IPS-18c (cell line): ENCODE results near the gene GSN.

Source experiments
- H3K4me3 ChIP-seq: 2 replicates; pipeline ENCODE4 v1.7.0; 2013; ENCODE audit warnings: low read depth, mild to moderate bottlenecking, low read length, moderate library complexity; ENCODE audit not compliant: insufficient read depth
- H3K9me3 ChIP-seq: one replicate; pipeline ENCODE4 v1.6.1; 2013; ENCODE audit warnings: mild to moderate bottlenecking, low read length, moderate library complexity; ENCODE audit not compliant: control insufficient read depth, insufficient read depth

GSN gene

DNA sequence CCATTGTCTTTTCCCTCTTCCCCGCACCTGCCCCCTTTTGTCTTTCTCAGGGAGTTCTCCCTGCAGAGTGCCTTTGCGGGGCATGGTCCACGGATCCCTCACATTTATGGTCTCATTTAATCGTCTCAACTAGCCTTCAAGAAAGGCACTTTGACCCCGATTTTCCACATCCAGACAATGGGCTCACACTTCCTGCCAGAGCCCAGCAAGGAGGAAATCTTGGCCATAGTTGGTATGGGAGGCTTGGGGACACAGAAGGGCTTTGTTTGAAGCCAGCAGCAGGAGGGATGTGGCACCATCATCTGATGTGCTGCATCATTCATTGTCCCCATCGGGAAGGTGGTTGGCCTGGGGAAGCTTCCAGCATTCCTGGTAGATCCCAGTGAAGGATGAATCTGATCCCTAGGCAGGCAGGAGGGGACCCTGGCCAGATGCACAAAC lies 24.9 kb downstream of the GSN start:
- Histone ChIP-seq H3K4me3 (no peak overlapping the region), H3K9me3 (no peaks in the 10 kb centered on the region)

DNA sequence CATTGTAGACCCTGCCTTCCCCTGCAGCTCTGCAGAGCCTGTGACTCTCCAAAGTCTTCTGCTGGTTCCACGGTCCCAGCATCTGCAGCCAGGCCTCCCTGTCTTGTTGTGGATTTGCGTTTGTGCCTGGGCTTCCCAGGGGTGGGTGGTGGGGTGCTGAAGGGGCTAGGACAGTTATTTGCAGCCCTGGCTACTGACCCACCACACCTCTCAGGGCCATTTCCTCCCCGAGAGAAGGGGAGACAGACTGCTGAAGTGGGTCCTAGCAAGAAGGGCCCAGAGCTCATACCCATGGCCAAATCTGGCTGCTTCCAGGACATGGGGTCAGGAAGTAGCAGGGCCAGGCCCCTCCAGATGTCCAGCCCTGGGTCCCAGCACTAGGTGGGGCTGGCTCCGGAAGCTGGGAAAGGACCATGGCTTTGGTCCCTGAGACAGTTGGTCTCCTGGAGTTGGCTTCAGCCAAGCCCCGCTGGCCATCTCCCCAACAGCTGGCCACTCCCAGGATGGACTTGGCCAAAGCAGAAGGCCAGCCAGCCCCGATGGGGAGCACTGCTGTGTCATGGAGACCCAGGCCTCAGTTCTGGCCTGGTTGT lies 26.3 kb downstream of the GSN start:
- H3K4me3 ChIP-seq: no peak overlapping the region
- no peaks in the 10 kb centered on the region for H3K9me3 ChIP-seq

DNA sequence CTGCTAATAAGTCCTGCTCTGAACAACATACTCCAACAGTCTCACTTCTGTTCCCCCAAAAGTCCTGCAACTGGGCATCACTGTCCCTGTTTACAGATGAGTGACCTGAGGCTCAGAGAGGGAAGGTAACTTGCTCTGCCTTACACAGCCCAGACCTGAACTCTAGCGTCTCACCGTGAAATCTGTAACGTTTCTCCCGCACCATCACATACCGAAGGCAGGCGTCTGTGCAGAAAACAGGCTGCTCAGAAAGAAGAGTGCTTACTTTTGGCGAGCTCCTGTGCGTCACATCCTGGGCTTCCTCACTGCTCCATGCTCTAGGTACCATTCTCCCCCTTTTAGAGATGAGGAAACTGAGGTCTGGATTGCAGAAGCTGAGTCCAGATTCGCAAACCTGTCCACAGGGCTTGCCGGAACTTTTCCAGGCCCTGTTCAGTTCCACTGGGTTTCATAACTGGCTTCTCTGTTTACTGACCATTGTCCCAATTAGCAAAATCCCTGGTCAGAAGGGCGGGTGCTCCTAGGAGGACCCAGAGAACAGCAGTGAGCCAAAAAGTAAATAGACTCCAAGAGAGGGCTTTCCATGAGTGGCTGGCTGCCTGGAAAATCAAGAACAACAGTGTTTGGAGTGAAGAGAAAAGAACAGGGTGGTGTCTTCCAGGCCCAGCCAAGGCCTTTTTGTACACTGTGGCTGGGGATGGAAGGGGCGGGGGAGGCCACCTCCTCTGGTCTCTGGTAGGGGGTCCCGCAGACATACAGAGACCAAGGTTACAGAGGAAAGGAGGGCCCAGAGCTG lies 27.1 kb downstream of the GSN start:
- H3K4me3 ChIP-seq: no peak overlapping the region
- H3K9me3 ChIP-seq: no peaks in the 10 kb centered on the region

GRCh38 chr9:121295662-121296191 lies 27.8 kb downstream of the GSN start:
- no peak overlapping the region for H3K4me3 ChIP-seq
- H3K9me3 ChIP-seq: no peaks in the 10 kb centered on the region

DNA sequence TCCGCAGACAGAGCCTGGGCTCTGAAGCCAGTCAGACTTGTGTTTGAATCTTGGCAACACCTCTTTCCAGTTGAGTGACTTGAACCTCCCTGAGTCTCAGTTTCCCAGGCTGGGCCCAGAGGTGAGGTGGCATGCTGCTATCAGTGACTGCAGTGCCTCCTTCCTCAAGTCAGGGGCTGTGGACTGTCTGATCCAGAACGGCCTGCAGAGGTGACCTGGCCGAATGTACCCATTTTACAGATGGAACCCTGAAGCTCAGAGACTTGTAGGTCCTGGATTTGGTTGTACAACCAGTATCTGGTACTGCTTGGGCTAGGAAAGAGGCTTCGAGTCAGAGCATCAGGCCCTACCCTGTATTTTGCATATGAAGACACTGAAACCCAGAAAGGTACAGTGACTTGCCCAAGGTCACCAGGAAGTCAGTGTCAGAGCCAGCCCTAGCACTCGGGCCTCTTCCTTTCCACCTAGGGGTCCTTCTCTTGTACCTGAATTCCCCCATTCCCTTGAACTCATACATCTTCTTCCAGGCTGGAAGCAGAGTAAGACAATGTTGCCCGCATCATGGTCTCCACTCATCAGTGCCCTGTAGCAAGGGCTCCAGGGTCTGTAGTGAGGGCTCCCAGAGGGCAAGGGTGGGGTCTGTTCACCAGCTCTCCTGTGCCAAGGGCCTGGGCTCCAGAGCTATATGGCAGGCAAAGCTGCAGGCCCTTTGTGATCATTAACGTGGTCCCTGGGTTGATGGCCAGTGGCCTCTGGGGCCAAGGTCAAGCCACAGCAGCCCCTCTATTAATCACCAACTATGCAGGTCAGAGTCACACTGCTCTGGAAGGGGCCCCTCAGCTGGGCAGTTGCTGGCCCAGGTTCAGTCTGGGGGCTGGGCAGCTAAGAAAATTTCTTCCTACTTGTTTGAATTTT lies 28.5 kb downstream of the GSN start:
- H3K4me3 ChIP-seq: no peak overlapping the region

DNA sequence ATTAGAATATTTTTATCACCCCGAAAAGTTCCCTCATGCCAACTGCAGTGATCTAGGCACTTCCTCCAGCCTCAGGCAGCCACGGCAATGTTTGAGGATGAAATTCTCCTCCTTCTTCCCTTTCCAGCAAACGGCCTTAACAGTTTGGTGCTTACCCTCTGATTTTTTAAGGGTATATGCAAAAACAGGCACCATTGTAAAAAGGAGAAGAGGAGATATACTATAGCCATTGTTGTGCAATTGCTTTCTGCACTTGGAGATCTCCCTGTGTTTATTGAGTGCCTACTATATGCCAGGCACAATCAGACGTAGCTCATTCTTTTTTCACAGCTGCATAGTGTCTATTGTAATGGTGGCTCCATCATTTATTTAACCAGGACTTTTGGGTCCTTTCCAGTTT lies 29.4 kb downstream of the GSN start:
- H3K4me3 ChIP-seq: no peak overlapping the region
- H3K9me3 ChIP-seq: no peaks in the 10 kb centered on the region

More for the DNA sequence above, 28.5 kb downstream of the GSN start:
- H3K9me3 ChIP-seq: no peaks in the 10 kb centered on the region

DNA sequence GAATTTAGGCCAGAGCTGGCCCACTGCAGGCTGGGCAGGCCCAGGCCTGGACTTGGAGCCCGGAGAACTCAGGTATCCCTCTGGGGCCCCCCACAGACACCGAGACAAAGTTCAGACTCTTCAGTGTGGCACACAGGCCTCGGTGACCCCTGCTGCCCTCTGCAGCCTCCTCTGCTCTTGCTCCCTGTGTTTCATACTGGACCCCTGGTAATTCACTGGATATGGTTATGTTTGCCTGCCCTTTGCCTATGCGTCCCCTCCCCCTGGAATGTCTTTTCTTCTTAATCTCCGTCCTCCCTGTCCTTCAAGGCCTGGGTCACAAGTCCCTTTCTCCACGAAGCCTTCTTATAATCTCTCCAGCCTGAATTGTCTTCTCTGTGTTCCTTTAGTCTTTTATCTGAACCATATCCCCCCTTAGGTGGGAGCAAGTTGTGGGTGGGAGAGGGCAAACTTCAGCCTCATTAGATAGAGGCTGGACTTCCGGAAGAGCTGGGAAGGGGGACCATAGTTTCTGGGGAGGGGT lies 30.1 kb downstream of the GSN start:
- Histone ChIP-seq H3K4me3 (no peak overlapping the region), H3K9me3 (no peaks in the 10 kb centered on the region)

GRCh38 chr9:121298689-121299466 lies 30.9 kb downstream of the GSN start:
- peak overlapping the region; percentile 53 for H3K4me3 ChIP-seq

DNA sequence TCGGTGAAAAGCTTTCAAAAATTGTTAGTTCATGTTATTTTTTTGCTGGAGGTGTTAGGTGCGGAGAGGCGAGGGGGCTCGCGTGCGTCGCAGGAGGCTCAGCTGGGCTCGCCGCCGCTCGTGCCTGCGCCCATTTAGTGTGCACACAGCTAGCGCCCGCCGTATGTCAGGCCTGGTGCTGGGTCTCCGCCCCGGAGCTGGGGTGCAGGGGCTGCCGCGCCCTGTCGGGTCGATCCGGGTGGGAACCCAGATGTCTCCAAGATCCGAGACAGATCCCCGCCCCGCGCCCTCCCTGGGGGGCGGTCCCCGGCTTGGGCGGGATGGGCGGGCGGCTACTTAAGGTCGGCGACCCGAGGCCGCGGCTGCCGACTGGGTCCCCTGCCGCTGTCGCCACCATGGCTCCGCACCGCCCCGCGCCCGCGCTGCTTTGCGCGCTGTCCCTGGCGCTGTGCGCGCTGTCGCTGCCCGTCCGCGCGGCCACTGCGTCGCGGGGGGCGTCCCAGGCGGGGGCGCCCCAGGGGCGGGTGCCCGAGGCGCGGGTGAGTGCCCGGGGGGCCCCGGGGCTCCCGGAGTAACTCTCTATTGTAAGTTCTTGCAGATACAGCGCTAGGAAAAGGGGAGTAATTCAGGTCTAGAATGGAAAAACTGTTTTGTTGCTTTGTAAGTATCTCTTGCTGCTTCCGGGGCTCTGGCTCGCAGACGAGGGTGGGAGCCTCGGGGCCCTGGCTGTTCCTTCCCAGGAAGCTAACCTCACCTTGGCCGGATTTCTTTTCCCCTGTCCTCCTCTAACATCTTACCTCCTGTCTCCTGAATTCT lies 31.7 kb downstream of the GSN start:
- no peaks in the 10 kb centered on the region for H3K9me3 ChIP-seq
- H3K4me3 ChIP-seq: peak overlapping the region; percentile 53

More at GRCh38 chr9:121298689-121299466, 30.9 kb downstream of the GSN start:
- no peaks in the 10 kb centered on the region for H3K9me3 ChIP-seq

DNA sequence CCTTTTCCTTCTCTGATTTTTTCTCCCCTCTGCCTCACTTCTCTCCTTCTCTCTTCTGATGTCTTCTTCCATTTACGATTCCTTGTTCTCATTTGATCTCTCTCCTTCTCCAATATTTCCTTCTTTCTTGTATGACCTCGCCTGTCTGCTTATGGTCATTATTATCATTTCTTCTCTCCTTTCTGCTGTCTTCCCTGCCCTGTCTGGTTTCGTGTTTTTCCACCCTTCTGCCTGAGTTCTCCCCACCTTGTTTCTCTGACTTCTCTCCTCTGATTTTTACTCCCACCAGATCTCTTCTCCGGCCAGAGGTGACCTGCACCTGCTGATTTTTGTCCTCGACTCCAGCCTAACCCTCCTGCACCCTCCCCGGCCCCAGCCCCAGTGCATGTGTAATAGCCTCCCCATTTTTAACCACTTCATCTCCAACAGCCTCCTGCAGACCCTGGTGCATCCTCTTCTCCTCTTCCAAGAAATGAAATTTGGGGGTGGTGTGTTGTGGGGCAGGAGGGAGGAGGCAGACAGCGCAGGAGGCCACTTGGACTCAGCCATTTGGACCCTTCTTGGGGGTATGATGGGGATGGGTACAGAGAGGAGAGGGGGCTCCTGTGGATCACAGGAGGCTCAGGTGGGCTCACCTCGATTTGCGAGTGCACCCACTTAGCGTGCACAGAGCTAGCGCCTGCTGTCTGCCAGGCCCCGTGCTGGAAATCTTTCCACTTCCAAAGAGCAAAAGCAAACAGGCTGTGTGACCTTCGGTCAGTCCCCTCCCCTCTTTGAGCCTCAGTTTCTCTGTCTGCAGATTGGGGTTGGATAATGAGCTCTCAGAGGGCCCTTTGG lies 32.5 kb downstream of the GSN start:
- Histone ChIP-seq H3K9me3 (no peaks in the 10 kb centered on the region), H3K4me3 (peak overlapping the region; percentile 53)

DNA sequence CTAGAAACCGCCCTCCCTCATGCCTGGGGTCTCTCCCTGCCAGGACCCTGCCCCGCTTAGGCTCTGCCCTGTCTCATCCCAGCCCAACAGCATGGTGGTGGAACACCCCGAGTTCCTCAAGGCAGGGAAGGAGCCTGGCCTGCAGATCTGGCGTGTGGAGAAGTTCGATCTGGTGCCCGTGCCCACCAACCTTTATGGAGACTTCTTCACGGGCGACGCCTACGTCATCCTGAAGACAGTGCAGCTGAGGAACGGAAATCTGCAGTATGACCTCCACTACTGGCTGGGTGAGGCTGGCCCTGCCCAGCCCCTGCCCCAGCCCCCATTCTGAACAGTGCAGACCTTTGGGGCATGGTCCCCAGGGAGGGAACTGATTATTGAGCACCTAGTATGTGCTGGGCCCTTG lies 33.9 kb downstream of the GSN start:
- H3K9me3 ChIP-seq: no peaks in the 10 kb centered on the region
- H3K4me3 ChIP-seq: no peak overlapping the region

DNA sequence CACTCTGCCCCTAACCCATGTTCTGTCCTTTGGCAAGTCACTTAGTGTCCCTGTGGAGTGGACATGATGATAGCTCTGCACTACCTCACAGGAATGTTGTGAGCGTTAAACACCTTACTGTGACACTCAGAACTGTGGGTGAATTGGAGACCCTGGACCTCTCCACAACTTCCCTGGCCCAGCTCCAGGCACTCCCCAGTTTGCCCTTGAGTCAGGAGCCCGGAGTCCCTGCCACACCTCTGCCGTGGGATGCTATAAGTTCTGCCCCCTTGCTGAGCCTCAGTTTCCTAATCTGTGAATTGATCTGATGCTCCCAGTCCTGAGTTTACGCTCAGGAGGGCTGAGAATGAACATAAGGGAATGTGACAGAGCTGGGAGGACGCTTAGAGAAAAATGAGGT lies 34.4 kb downstream of the GSN start:
- H3K4me3 ChIP-seq: no peak overlapping the region
- H3K9me3 ChIP-seq: no peaks in the 10 kb centered on the region

- Histone ChIP-seq H3K9me3 (no peaks in the 10 kb centered on the region), H3K4me3 (no peak overlapping the region)
Measured at GRCh38 chr9:121302786-121303185, 34.8 kb downstream of the GSN start.

DNA sequence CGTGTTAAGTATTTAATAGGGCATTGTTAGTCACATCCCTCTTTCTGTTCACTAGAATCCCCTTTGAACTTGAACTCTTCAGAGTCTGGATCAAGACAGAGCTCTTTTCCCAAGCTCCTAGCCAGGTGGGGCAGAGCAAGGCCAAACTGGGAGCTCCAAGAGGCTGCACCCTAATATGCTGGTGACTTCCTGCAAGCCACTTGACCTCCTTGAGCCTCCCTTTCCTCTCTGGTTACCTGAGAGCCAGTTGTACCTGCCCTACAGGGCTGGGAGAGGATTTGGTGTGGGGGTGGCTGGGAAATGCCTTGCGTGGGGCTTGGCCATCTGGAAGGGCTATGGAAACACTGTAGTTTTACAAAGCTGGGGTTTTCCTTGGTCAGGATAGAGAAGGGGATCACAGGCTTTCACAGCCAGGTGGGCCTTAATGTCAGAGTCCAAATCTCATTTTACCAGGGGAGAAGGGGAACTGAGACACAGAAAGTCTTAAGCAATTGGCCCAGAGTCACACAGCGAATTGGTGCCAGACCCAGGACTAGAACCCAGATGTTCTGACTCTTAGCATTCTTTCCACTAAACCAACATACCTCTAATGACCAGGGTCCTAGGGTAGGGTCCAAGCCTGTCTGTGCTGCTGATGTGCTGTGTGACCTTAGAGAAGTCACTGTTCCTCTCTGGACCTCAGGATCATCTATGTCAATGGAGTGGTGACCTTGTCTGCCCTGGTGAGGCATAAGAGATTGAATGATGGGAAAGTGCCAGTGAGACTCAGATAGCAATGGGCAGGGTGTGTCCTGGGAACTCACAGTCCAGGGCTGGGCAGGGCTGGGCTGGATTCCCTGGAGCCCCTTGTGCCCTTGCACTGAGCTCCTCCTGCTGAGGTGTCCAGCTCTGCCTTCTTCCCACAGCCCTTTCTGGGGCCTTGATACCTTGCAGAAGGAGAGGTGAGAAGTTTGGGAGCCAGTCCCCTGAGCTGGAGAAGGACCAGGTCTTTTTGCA lies 35.8 kb downstream of the GSN start:
- Histone ChIP-seq H3K4me3 (no peak overlapping the region), H3K9me3 (no peaks in the 10 kb centered on the region)
